Neural progenitor cell (in vitro differentiated cells): ENCODE data around the gene OXLD1. TPM values are rescaled to one million over a fixed set of nuclear protein-coding genes. Genes with fewer than 3 reads are reported as not detected.

Source experiments
- DNase-seq: peaks from one replicate; pipeline ENCODE4 v3.0.0-alpha.2; 2016; ENCODE audit warnings: low spot score
- H2AFZ ChIP-seq: fragments of 200-600 bp; sonication (generic); replicated peaks from 2 replicates; pipeline ENCODE4 v1.6.1; 2016; ENCODE audit warnings: antibody characterized with exemption
- H3F3A ChIP-seq: fragments of 200-600 bp; sonication (generic); 2 replicates; pipeline ENCODE4 v1.6.1; 2016; ENCODE audit warnings: antibody characterized with exemption, low read depth
- H3K27ac ChIP-seq: fragments of 200-600 bp; sonication (generic); 2 replicates; pipeline ENCODE4 v1.5.1; 2016; ENCODE audit warnings: mild to moderate bottlenecking
- H3K27me3 ChIP-seq: fragments of 200-600 bp; sonication (generic); 2 replicates; pipeline ENCODE4 v1.6.1; 2016; ENCODE audit warnings: mild to moderate bottlenecking, moderate library complexity
- H3K36me3 ChIP-seq: fragments of 200-600 bp; sonication (generic); 2 replicates; pipeline ENCODE4 v1.5.1; 2016
- H3K4me1 ChIP-seq: fragments of 200-600 bp; sonication (generic); 2 replicates; pipeline ENCODE4 v1.6.1; 2016; ENCODE audit warnings: mixed run types
- H3K4me2 ChIP-seq: fragments of 200-600 bp; sonication (generic); 2 replicates; pipeline ENCODE4 v1.6.1; 2016
- H3K4me3 ChIP-seq: fragments of 200-600 bp; sonication (generic); 2 replicates; pipeline ENCODE4 v1.5.1; 2016
- H3K79me2 ChIP-seq: fragments of 200-600 bp; sonication (generic); 2 replicates; pipeline ENCODE4 v1.6.1; 2016; ENCODE audit warnings: low read depth
- H3K9ac ChIP-seq: fragments of 200-600 bp; sonication (generic); 2 replicates; pipeline ENCODE4 v1.6.1; 2016
- H3K9me3 ChIP-seq: fragments of 200-600 bp; sonication (generic); 2 replicates; pipeline ENCODE4 v1.5.1; 2016; ENCODE audit warnings: low read depth
- H4K20me1 ChIP-seq: fragments of 200-600 bp; sonication (generic); 2 replicates; pipeline ENCODE4 v1.6.1; 2016; ENCODE audit warnings: low read depth
- H3K27ac Mint-ChIP-seq: 3 replicates; pipeline ENCODE4 v1.8.0; 2021; ENCODE audit warnings: mixed read lengths
- H3K27me3 Mint-ChIP-seq: 2 replicates; pipeline ENCODE4 v1.8.0; 2022; ENCODE audit warnings: low read depth, mild to moderate bottlenecking, inconsistent platforms, moderate library complexity, mixed read lengths; ENCODE audit not compliant: insufficient read depth
- H3K36me3 Mint-ChIP-seq: 3 replicates; pipeline ENCODE4 v1.8.0; 2021; ENCODE audit warnings: mixed read lengths
- H3K4me1 Mint-ChIP-seq: 3 replicates; pipeline ENCODE4 v1.8.0; 2021; ENCODE audit warnings: mixed read lengths
- H3K4me3 Mint-ChIP-seq: 3 replicates; pipeline ENCODE4 v1.8.0; 2021; ENCODE audit warnings: mild to moderate bottlenecking, moderate library complexity, mixed read lengths
- H3K9me3 Mint-ChIP-seq: 3 replicates; pipeline ENCODE4 v1.8.0; 2020; ENCODE audit warnings: mixed read lengths
- EZH2 ChIP-seq: fragments of 200-600 bp; sonication (generic); IDR thresholded peaks from 2 replicates; pipeline ENCODE4 v1.6.1; 2017; ENCODE audit warnings: antibody characterized with exemption, mild to moderate bottlenecking, moderate library complexity
- EZH2phosphoT487 ChIP-seq: fragments of 200-600 bp; sonication (generic); IDR thresholded peaks from 2 replicates; pipeline ENCODE4 v1.6.1; 2017; ENCODE audit warnings: antibody characterized with exemption
- total RNA-seq: library from RNA; depleted of rRNA; stranded (reverse); fragments of >200 nt; gene quantifications from 2 replicates; pipeline ENCODE4 v1.2.3, GENCODE V29; 2015; ENCODE audit warnings: low replicate concordance
- TF ChIP-seq, protein P1 (sequence below): fragments of 200-600 bp; sonication (generic); IDR thresholded peaks from 2 replicates; pipeline ENCODE4 v1.5.1; 2017; ENCODE audit warnings: antibody characterized with exemption, mild to moderate bottlenecking

Gene OXLD1
- total RNA-seq, 1 donor from 2014 or later, result 11.9 TPM

DNA sequence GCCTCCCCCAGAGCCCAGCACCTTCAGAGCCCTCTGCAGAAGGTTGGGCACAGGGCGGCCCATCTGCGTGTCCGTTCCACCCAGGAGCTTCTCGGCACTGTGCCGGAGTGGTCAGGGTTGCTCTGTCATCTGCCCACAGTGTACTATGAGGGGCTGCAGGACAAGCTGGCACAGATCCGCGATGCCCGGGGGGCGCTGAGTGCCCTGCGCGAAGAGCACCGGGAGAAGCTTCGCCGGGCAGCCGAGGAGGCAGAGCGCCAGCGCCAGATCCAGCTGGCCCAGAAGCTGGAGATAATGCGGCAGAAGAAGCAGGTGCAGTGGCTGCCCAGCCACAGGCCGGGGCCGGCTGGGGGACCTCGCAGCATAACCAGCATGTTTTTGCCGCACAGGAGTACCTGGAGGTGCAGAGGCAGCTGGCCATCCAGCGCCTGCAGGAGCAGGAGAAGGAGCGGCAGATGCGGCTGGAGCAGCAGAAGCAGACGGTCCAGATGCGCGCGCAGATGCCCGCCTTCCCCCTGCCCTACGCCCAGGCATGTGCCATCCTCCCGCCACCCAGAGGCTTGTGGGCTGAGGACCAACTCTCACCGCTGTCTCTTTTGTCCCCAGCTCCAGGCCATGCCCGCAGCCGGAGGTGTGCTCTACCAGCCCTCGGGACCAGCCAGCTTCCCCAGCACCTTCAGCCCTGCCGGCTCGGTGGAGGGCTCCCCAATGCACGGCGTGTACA lies 30.0 kb upstream of the OXLD1 start:
- Histone ChIP-seq H3K27me3 (no peaks in the 10 kb centered on the region), H3K9me3 (no peaks in the 10 kb centered on the region), H4K20me1 (peaks cover 19% of the 10 kb centered on the region), H3K79me2 (peaks cover 35% of the 10 kb centered on the region), H3K4me1 (no peaks in the 10 kb centered on the region), H2AFZ (no peak overlapping the region), H3K36me3 (no peaks in the 10 kb centered on the region), H3K4me2 (no peak overlapping the region), H3F3A (peaks cover 4% of the 10 kb centered on the region), H3K9ac (no peak overlapping the region), H3K27ac (no peak overlapping the region), H3K4me3 (no peak overlapping the region)
- Mint-ChIP-seq H3K9me3 (peaks cover 2% of the 10 kb centered on the region), H3K27me3 (peaks cover 2% of the 10 kb centered on the region), H3K4me3 (no peak overlapping the region), H3K4me1 (peaks cover 4% of the 10 kb centered on the region), H3K27ac (no peak overlapping the region), H3K36me3 (peaks cover 18% of the 10 kb centered on the region)
- DNase-seq, result no peak
- TF ChIP-seq, protein P1, sequence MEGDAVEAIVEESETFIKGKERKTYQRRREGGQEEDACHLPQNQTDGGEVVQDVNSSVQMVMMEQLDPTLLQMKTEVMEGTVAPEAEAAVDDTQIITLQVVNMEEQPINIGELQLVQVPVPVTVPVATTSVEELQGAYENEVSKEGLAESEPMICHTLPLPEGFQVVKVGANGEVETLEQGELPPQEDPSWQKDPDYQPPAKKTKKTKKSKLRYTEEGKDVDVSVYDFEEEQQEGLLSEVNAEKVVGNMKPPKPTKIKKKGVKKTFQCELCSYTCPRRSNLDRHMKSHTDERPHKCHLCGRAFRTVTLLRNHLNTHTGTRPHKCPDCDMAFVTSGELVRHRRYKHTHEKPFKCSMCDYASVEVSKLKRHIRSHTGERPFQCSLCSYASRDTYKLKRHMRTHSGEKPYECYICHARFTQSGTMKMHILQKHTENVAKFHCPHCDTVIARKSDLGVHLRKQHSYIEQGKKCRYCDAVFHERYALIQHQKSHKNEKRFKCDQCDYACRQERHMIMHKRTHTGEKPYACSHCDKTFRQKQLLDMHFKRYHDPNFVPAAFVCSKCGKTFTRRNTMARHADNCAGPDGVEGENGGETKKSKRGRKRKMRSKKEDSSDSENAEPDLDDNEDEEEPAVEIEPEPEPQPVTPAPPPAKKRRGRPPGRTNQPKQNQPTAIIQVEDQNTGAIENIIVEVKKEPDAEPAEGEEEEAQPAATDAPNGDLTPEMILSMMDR, result no peak
- TF ChIP-seq EZH2 (no peak), EZH2phosphoT487 (no peak)

DNA sequence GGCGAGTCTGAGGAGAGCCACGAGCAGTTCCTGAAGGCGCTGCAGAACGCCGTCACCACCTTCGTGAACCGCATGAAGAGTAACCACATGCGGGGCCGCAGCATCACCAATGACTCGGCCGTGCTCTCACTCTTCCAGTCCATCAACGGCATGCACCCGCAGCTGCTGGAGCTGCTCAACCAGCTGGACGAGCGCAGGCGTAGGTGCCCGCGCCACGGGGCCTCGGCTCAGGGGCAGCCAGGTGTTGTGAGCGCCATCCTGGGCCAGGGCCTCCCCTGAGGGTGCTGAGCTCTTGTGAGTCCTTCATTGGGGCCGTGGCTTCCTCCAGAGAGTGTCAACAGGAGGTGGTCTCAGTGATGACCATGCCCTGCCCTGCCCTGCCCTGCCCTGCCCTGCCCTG lies 29.4 kb upstream of the OXLD1 start:
- Mint-ChIP-seq H3K4me1 (peaks cover under 1% of the 10 kb centered on the region), H3K27ac (no peak overlapping the region), H3K27me3 (peaks cover under 1% of the 10 kb centered on the region), H3K36me3 (peaks cover 18% of the 10 kb centered on the region), H3K9me3 (peaks cover 2% of the 10 kb centered on the region), H3K4me3 (no peak overlapping the region)
- H2AFZ ChIP-seq, result no peak overlapping the region
- H3K27me3 ChIP-seq, result no peaks in the 10 kb centered on the region
- no peak for DNase-seq
- H3K27ac ChIP-seq, result no peak overlapping the region
- H3K4me3 ChIP-seq, result no peak overlapping the region
- H3K79me2 ChIP-seq, result peaks cover 29% of the 10 kb centered on the region
- H4K20me1 ChIP-seq, result peaks cover 15% of the 10 kb centered on the region
- no peaks in the 10 kb centered on the region for H3K9me3 ChIP-seq
- H3F3A ChIP-seq, result peaks cover 4% of the 10 kb centered on the region
- H3K4me1 ChIP-seq, result no peaks in the 10 kb centered on the region
- H3K9ac ChIP-seq, result no peak overlapping the region
- TF ChIP-seq EZH2phosphoT487, result no peak
- no peak for TF ChIP-seq EZH2
- TF ChIP-seq, protein P1, result no peak
- no peak overlapping the region for H3K4me2 ChIP-seq
- H3K36me3 ChIP-seq, result no peaks in the 10 kb centered on the region

DNA sequence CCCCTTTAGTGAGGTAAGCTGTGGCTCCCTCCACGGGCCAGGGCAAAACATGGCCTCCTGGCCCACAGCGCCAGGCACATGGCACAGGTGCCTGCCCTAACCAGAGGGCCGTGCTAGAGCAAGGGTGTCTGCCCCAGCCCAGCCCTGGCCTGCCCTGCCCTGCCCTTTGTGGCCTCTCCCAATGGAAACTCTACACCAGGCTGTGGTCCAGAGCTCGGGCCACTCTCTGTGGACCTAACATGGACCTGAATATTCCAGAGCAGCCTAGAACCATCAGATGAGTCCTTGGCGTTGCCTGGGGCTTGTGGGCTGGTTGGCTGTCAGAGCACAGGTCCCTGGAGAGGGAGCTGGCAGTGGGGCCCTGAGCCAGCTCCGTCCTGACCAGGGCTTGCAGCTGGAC lies 28.8 kb upstream of the OXLD1 start:
- Histone ChIP-seq H3K27me3 (no peaks in the 10 kb centered on the region), H3K4me1 (no peaks in the 10 kb centered on the region), H3K27ac (no peak overlapping the region), H3K4me3 (no peak overlapping the region), H2AFZ (no peak overlapping the region), H3K9me3 (no peaks in the 10 kb centered on the region), H4K20me1 (peaks cover 14% of the 10 kb centered on the region), H3K36me3 (no peaks in the 10 kb centered on the region), H3F3A (peaks cover 4% of the 10 kb centered on the region), H3K4me2 (no peak overlapping the region), H3K79me2 (peaks cover 23% of the 10 kb centered on the region), H3K9ac (no peak overlapping the region)
- no peak overlapping the region for H3K27ac Mint-ChIP-seq
- H3K9me3 Mint-ChIP-seq, result peaks cover 2% of the 10 kb centered on the region
- H3K36me3 Mint-ChIP-seq, result peaks cover 19% of the 10 kb centered on the region
- TF ChIP-seq, protein P1, result no peak
- TF ChIP-seq EZH2 (no peak), EZH2phosphoT487 (no peak)
- no peaks in the 10 kb centered on the region for H3K4me1 Mint-ChIP-seq
- H3K4me3 Mint-ChIP-seq, result no peak overlapping the region
- DNase-seq, result no peak
- no peaks in the 10 kb centered on the region for H3K27me3 Mint-ChIP-seq
